Upper lobe of right lung (tissue), 1 donor: Measurements from ENCODE around the gene SMIM41. TPM values are rescaled to one million over a fixed set of nuclear protein-coding genes. Genes with fewer than 3 reads are reported as not detected.

Source experiments
- ATAC-seq: fragments of 200-7000 bp; cut with Tn5 transposase; one replicate; pipeline ENCODE4 v1.9.1; 2020; ENCODE audit warnings: mild to moderate bottlenecking, moderate library complexity
- DNase-seq: peaks from one replicate; pipeline ENCODE4 v3.0.0-alpha.2; 2020
- H3K27ac ChIP-seq: fragments of 200-600 bp; one replicate; pipeline ENCODE4 v1.8.0; 2022
- H3K27me3 ChIP-seq: fragments of 200-600 bp; one replicate; pipeline ENCODE4 v1.8.0; 2022; ENCODE audit warnings: mild to moderate bottlenecking
- H3K36me3 ChIP-seq: fragments of 200-600 bp; one replicate; pipeline ENCODE4 v1.8.0; 2022
- H3K4me1 ChIP-seq: fragments of 200-600 bp; one replicate; pipeline ENCODE4 v1.8.0; 2022
- H3K4me3 ChIP-seq: fragments of 200-600 bp; one replicate; pipeline ENCODE4 v1.8.0; 2022; ENCODE audit warnings: mild to moderate bottlenecking
- H3K9me3 ChIP-seq: fragments of 200-600 bp; one replicate; pipeline ENCODE4 v1.8.0; 2022
- CTCF ChIP-seq: fragments of 200-600 bp; IDR thresholded peaks from one replicate; pipeline ENCODE4 v1.8.0; 2022; ENCODE audit warnings: antibody characterized with exemption
- intact Hi-C: fragments of 100-400 bp; cut with DNase I; formaldehyde crosslinking; loops from one replicate; pipeline ENCODE4 v1.11.0; 2022
- total RNA-seq: library from RNA; stranded (reverse); fragmentation: NEBNext Ultra II Directional; extraction: Animal tissue kit (Norgen Biotek cat#: 25700); gene quantifications from one replicate; pipeline ENCODE4 v1.2.1, GENCODE V29; 2021
- donor health status: DM: no; HTN: yes; CAD: no; lungs with severe emphysema.

SMIM41 gene
- total RNA-seq, 1 donor from 2014 or later = 6.1 TPM

GRCh38 chr12:52086944-52087835 is 7.7 kb downstream of the SMIM41 start:
- Histone ChIP-seq H3K27me3 (no peaks in the 10 kb centered on the region), H3K4me1 (peaks cover 13% of the 10 kb centered on the region), H3K4me3 (no peak overlapping the region), H3K36me3 (no peaks in the 10 kb centered on the region), H3K9me3 (no peaks in the 10 kb centered on the region), H3K27ac (no peak overlapping the region)
- DNase-seq (peak; percentile 53), ATAC-seq (no peak)
- no peak for TF ChIP-seq CTCF
- intact Hi-C loops = loop anchor here (5.0 kb wide), 1 partner anchor 60 kb away; no protein-coding TSS in a partner anchor

- Histone ChIP-seq H3K9me3 (no peaks in the 10 kb centered on the region), H3K27me3 (no peaks in the 10 kb centered on the region), H3K36me3 (no peaks in the 10 kb centered on the region), H3K4me1 (peaks cover 5% of the 10 kb centered on the region), H3K27ac (no peak overlapping the region), H3K4me3 (no peak overlapping the region)
- DNase-seq = peak; percentile 48
- no peak for TF ChIP-seq CTCF
- intact Hi-C loops = loop anchor here (5.0 kb wide), 1 partner anchor 61 kb away; no protein-coding TSS in a partner anchor
- no peak for ATAC-seq
Measured at GRCh38 chr12:52087961-52088820, 8.7 kb downstream of the SMIM41 start.

- H3K27ac ChIP-seq = no peak overlapping the region
- H3K4me1 ChIP-seq = no peaks in the 10 kb centered on the region
- H3K9me3 ChIP-seq = no peaks in the 10 kb centered on the region
- no peak for TF ChIP-seq CTCF
- H3K4me3 ChIP-seq = no peak overlapping the region
- ATAC-seq (no peak), DNase-seq (peak; percentile 18)
- H3K36me3 ChIP-seq = no peaks in the 10 kb centered on the region
- intact Hi-C loops = loop anchor here (5.0 kb wide), 1 partner anchor 62 kb away; no protein-coding TSS in a partner anchor
- no peaks in the 10 kb centered on the region for H3K27me3 ChIP-seq
Measured at GRCh38 chr12:52089491-52089890, 10.0 kb downstream of the SMIM41 start.

GRCh38 chr12:52090291-52090690 is 10.8 kb downstream of the SMIM41 start:
- TF ChIP-seq CTCF = no peak
- Histone ChIP-seq H3K4me3 (no peak overlapping the region), H3K27me3 (no peaks in the 10 kb centered on the region), H3K9me3 (no peaks in the 10 kb centered on the region), H3K4me1 (no peaks in the 10 kb centered on the region), H3K36me3 (no peaks in the 10 kb centered on the region), H3K27ac (no peak overlapping the region)
- no peak for ATAC-seq
- DNase-seq = peak; percentile 35
- intact Hi-C loops = no loop called here

GRCh38 chr12:52091061-52091460 is 11.6 kb downstream of the SMIM41 start:
- Histone ChIP-seq H3K27me3 (no peaks in the 10 kb centered on the region), H3K36me3 (no peaks in the 10 kb centered on the region), H3K9me3 (no peaks in the 10 kb centered on the region), H3K4me1 (no peaks in the 10 kb centered on the region), H3K27ac (no peak overlapping the region), H3K4me3 (no peak overlapping the region)
- TF ChIP-seq CTCF = no peak
- ATAC-seq = no peak
- intact Hi-C loops = no loop called here
- DNase-seq = peak; percentile 38
